ENCODE measurements around the gene IL24. TPM values are rescaled to one million over a fixed set of nuclear protein-coding genes. Genes with fewer than 3 reads are reported as not detected.
A peak's percentile ranks its signal among the peaks of the same experiment; 100 is the strongest.

IL24 gene
- total and polyA plus RNA-seq, 10 of the 15 experiments (the other 5 are each of a cell fraction or from before 2014, with no cell fraction given), result 0.05 to 19.8 (median 0.35) TPM; not detected in 1

DNA sequence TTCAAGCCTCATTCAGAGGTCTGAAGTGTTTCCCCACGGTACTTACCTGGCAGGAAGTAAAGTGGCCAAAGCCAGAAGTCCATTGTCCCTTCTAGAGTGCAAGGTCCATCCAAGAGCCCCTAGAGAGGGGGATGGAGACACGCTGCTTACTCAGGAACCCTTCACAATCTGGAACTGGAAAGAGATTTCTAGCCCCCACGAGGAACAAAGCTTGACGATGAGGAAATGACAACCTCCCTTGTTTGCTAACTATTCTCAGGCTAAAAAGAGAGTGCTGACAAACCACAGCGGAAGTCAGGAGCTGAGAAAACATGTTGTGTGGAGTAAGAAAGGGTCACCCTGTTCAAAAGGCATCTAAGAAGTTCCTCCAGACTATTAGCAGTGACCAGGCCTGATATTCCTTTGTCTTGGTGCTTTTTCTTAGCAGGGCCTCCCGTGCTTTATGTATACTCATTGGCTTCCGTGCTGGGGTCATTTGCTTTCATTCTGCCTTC, 24.6 kb downstream of the IL24 start, which contains the start of gene FCMR (continued):
- TF ChIP-seq, protein P1, sequence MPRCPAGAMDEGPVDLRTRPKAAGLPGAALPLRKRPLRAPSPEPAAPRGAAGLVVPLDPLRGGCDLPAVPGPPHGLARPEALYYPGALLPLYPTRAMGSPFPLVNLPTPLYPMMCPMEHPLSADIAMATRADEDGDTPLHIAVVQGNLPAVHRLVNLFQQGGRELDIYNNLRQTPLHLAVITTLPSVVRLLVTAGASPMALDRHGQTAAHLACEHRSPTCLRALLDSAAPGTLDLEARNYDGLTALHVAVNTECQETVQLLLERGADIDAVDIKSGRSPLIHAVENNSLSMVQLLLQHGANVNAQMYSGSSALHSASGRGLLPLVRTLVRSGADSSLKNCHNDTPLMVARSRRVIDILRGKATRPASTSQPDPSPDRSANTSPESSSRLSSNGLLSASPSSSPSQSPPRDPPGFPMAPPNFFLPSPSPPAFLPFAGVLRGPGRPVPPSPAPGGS (IDR thresholded peaks at IDR 0.05; ENCODE audit: borderline replicate concordance, insufficient read depth, low read depth, low read length, poor library complexity, severe bottlenecking), result no peak
- no peak for TF ChIP-seq SREBF1 (IDR thresholded peaks at IDR 0.05; ENCODE audit: low read length)
- TF ChIP-seq YBX1 (IDR thresholded peaks at IDR 0.05), result no peak
- TF ChIP-seq FOXM1 (IDR thresholded peaks at IDR 0.05; ENCODE audit: low read depth, low read length), result no peak
- TF ChIP-seq HDGF (IDR thresholded peaks at IDR 0.05), result no peak
- peak; percentile 43; the same call in 1 of the 2 replicates for TF ChIP-seq PKNOX1 (IDR thresholded peaks at IDR 0.05)
- TF ChIP-seq SMC3 (IDR thresholded peaks at IDR 0.05; ENCODE audit: borderline replicate concordance, low read length), result no peak
- peak; percentile 26; the same call in 1 of the 2 replicates for TF ChIP-seq YY1 (IDR thresholded peaks at IDR 0.05; ENCODE audit: low read depth, low read length)
- TF ChIP-seq CEBPB (IDR thresholded peaks at IDR 0.05; ENCODE audit: borderline replicate concordance in 1 of 2, low read depth in 2 of 2, low read length in 2 of 2), result no peak
- TF ChIP-seq, protein P2, sequence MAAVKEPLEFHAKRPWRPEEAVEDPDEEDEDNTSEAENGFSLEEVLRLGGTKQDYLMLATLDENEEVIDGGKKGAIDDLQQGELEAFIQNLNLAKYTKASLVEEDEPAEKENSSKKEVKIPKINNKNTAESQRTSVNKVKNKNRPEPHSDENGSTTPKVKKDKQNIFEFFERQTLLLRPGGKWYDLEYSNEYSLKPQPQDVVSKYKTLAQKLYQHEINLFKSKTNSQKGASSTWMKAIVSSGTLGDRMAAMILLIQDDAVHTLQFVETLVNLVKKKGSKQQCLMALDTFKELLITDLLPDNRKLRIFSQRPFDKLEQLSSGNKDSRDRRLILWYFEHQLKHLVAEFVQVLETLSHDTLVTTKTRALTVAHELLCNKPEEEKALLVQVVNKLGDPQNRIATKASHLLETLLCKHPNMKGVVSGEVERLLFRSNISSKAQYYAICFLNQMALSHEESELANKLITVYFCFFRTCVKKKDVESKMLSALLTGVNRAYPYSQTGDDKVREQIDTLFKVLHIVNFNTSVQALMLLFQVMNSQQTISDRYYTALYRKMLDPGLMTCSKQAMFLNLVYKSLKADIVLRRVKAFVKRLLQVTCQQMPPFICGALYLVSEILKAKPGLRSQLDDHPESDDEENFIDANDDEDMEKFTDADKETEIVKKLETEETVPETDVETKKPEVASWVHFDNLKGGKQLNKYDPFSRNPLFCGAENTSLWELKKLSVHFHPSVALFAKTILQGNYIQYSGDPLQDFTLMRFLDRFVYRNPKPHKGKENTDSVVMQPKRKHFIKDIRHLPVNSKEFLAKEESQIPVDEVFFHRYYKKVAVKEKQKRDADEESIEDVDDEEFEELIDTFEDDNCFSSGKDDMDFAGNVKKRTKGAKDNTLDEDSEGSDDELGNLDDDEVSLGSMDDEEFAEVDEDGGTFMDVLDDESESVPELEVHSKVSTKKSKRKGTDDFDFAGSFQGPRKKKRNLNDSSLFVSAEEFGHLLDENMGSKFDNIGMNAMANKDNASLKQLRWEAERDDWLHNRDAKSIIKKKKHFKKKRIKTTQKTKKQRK (IDR thresholded peaks at IDR 0.05; ENCODE audit: low read depth, low read length), result no peak
- TF ChIP-seq ZBTB40 (IDR thresholded peaks at IDR 0.05; ENCODE audit: borderline replicate concordance), result no peak; the same call in 1 of the 2 replicates
- peak; percentile 75; the same call in 1 of the 2 replicates for TF ChIP-seq RB1 (IDR thresholded peaks at IDR 0.05; ENCODE audit: borderline replicate concordance)
- TF ChIP-seq BHLHE40 (IDR thresholded peaks at IDR 0.05; ENCODE audit: borderline replicate concordance in 1 of 2, low read depth in 2 of 2, low read length in 1 of 2), result peak; percentile 42 to 52; a peak in 2 of 4 replicates
- no peak for TF ChIP-seq USF2 (IDR thresholded peaks at IDR 0.05; ENCODE audit: borderline replicate concordance, low read depth, low read length)
